Lung (tissue), 12 donors: ENCODE data around the gene EWSR1. TPM values are rescaled to one million over a fixed set of nuclear protein-coding genes. Genes with fewer than 3 reads are reported as not detected.

Experiments used
- ATAC-seq: fragments of 200-7000 bp; cut with Tn5 transposase; one replicate; pipeline ENCODE4 v1.9.1; 2020; ENCODE audit warnings: moderate number of reproducible peaks; ENCODE audit not compliant: insufficient read depth, low FRiP score
- DNase-seq, 3 donors: peaks; one replicate each; pipeline ENCODE4 v3.0.0-alpha.2; 2013 to 2017
- H3K27ac ChIP-seq, 2 donors: one replicate each; pipeline ENCODE4 v1.5.1; 2013; ENCODE audit warnings: mild to moderate bottlenecking in 2 of 2, moderate library complexity in 2 of 2, control low read depth in 1 of 2, inconsistent platforms in 1 of 2, low read depth in 1 of 2, low read length in 1 of 2
- H3K27me3 ChIP-seq, 3 donors: one replicate each; pipeline ENCODE4 v1.5.1; 2013; ENCODE audit warnings: low read length in 2 of 3; ENCODE audit not compliant: control insufficient read depth in 3 of 3, insufficient read depth in 3 of 3
- H3K36me3 ChIP-seq, 4 donors: one replicate each; pipeline ENCODE4 v1.5.1; 2013; ENCODE audit warnings: low read length in 4 of 4, mild to moderate bottlenecking in 1 of 4, moderate library complexity in 1 of 4; ENCODE audit not compliant: control insufficient read depth in 4 of 4, insufficient read depth in 4 of 4
- H3K4me1 ChIP-seq, 5 donors: one replicate each; pipeline ENCODE4 v1.5.1; 2013; ENCODE audit warnings: low read length in 5 of 5, mild to moderate bottlenecking in 2 of 5, moderate library complexity in 1 of 5; ENCODE audit not compliant: control insufficient read depth in 5 of 5, insufficient read depth in 5 of 5
- H3K4me3 ChIP-seq: one replicate; pipeline ENCODE4 v1.5.1; 2013; ENCODE audit warnings: mild to moderate bottlenecking, control low read depth, moderate library complexity
- H3K9ac ChIP-seq, 2 donors: one replicate each; pipeline ENCODE4 v1.5.1; 2013; ENCODE audit warnings: low read length in 2 of 2, control low read depth in 1 of 2; ENCODE audit not compliant: insufficient read depth in 1 of 2
- H3K9me3 ChIP-seq, 4 donors: one replicate each; pipeline ENCODE4 v1.5.1; 2013; ENCODE audit warnings: low read length in 3 of 4, mild to moderate bottlenecking in 1 of 4, moderate library complexity in 1 of 4; ENCODE audit not compliant: control insufficient read depth in 4 of 4, insufficient read depth in 3 of 4
- CTCF ChIP-seq: IDR thresholded peaks from 2 replicates; pipeline ENCODE4 v1.5.1; 2012; ENCODE audit warnings: mild to moderate bottlenecking; ENCODE audit errors: control extremely low read depth, extremely low read depth
- WGBS, 2 donors: extraction: QIAGEN DNeasy Blood & Tissue Kit; methylation state at CpG; one replicate each; pipeline ENCODE4 v1.1.7; 2013; 5-methylcytosine and 5-hydroxymethylcytosine counted together
- polyA plus RNA-seq, 2 donors: library from polyadenylated mRNA; stranded (reverse); fragments of 200-250 nt; gene quantifications; one replicate each; pipeline ENCODE4 v1.2.1, GENCODE V29; 2013
- total RNA-seq, 2 donors: library from RNA; depleted of rRNA in 1 of 2; stranded (reverse); fragments of >200 nt in 1 of 2; gene quantifications; one replicate each; pipeline ENCODE4 v1.2.1, GENCODE V29; 2014 to 2021
- donor health status: control.
- donor health status: control.
- donor health status: Bipolar disorder and iron deficiency.
- donor health status: healthy.
- donor health status: DM: yes; HTN: yes; CAD: no.

EWSR1 gene
- total and polyA plus RNA-seq, 4 donors, result 115 to 215 (median 168) TPM

GRCh38 chr22:29345932-29346331, 77.9 kb downstream of the EWSR1 start:
- H3K27me3 ChIP-seq, result no peaks in the 10 kb centered on the region
- no peak for TF ChIP-seq CTCF
- no peak overlapping the region for H3K27ac ChIP-seq
- H3K36me3 ChIP-seq, result peaks cover 18 to 62% (median 27%) of the 10 kb centered on the region in 4 donors
- H3K9me3 ChIP-seq, result no peaks in the 10 kb centered on the region
- H3K4me1 ChIP-seq, result peaks cover 0 to 6% (median 0%) of the 10 kb centered on the region in 5 donors
- no peak for ATAC-seq
- no peak overlapping the region for H3K4me3 ChIP-seq
- no peak for DNase-seq
- no peak overlapping the region for H3K9ac ChIP-seq

GRCh38 chr22:29346659-29347058, 78.6 kb downstream of the EWSR1 start:
- Histone ChIP-seq H3K27ac (no peak overlapping the region), H3K4me3 (no peak overlapping the region), H3K4me1 (peaks cover 0 to 6% (median 0%) of the 10 kb centered on the region in 5 donors), H3K9me3 (no peaks in the 10 kb centered on the region), H3K27me3 (no peaks in the 10 kb centered on the region), H3K36me3 (peaks cover 18 to 62% (median 28%) of the 10 kb centered on the region in 4 donors), H3K9ac (no peak overlapping the region)
- 92 to 94% methylated on average over 4 of the region's 4 CpGs for WGBS, 2 donors
- ATAC-seq (no peak), DNase-seq (no peak)
- TF ChIP-seq CTCF, result no peak

GRCh38 chr22:29348041-29348440, 80.0 kb downstream of the EWSR1 start:
- peaks cover 22 to 62% (median 28%) of the 10 kb centered on the region in 4 donors for H3K36me3 ChIP-seq
- no peak for DNase-seq

More at GRCh38 chr22:29348041-29348440, 80.0 kb downstream of the EWSR1 start:
- no peaks in the 10 kb centered on the region for H3K9me3 ChIP-seq
- ATAC-seq, result no peak
- TF ChIP-seq CTCF, result no peak
- no peak overlapping the region for H3K27ac ChIP-seq
- H3K27me3 ChIP-seq, result no peaks in the 10 kb centered on the region
- H3K4me3 ChIP-seq, result no peak overlapping the region
- no peaks in the 10 kb centered on the region for H3K4me1 ChIP-seq
- no peak overlapping the region for H3K9ac ChIP-seq
- WGBS, 2 donors, result 93 to 95% methylated on average over 2 of the region's 2 CpGs
